K562 (cell line): Measurements from ENCODE around the gene SLC29A2. TPM values are rescaled to one million over a fixed set of nuclear protein-coding genes. Genes with fewer than 3 reads are reported as not detected.

ENCODE experiments used
- CBFB ChIP-seq: sonication (generic); formaldehyde crosslinking; IDR thresholded peaks from 2 replicates; pipeline ENCODE4 v1.4.0; 2020; ENCODE audit warnings: mild to moderate bottlenecking, missing genetic modification reagents
- CBX5 ChIP-seq: IDR thresholded peaks from 2 replicates; pipeline ENCODE4 v1.6.1; 2014; ENCODE audit warnings: low read depth, borderline replicate concordance
- ELK3 ChIP-seq: fragments of 450-650 bp; formaldehyde crosslinking; IDR thresholded peaks from 2 replicates; pipeline ENCODE4 v1.4.0; 2020; ENCODE audit warnings: mild to moderate bottlenecking
- FOXJ3 ChIP-seq: sonication (generic); formaldehyde crosslinking; IDR thresholded peaks from 2 replicates; pipeline ENCODE4 v1.4.0; 2020; ENCODE audit warnings: mild to moderate bottlenecking, missing genetic modification reagents
- GATA2 ChIP-seq: sonication (generic); formaldehyde crosslinking; IDR thresholded peaks from 2 replicates; pipeline ENCODE4 v1.4.0; 2020; ENCODE audit warnings: mild to moderate bottlenecking, missing genetic modification reagents
- IRF2 ChIP-seq: sonication (generic); formaldehyde crosslinking; IDR thresholded peaks from 2 replicates; pipeline ENCODE4 v1.8.1; 2022; ENCODE audit warnings: mild to moderate bottlenecking, missing genetic modification reagents
- L3MBTL2 ChIP-seq: fragments of 450-650 bp; IDR thresholded peaks from 2 replicates; pipeline ENCODE4 v1.6.1; 2016; ENCODE audit warnings: mild to moderate bottlenecking, moderate library complexity
- MEF2D ChIP-seq: conservative IDR thresholded peaks from 2 replicates; pipeline ENCODE4 v1.6.1; 2016; ENCODE audit warnings: low read depth, missing genetic modification characterization, missing compliant biosample characterization
- MYC ChIP-seq, 2 experiments: fragments of 250-450 bp in 1 of 2; sonication (Bioruptor Pico) in 1 of 2; IDR thresholded peaks; 2 replicates each; pipeline versions ENCODE4 v1.5.1 to v1.6.1; 2012 to 2021; ENCODE audit warnings: low read depth in 2 of 2, borderline replicate concordance in 1 of 2, improper control_type of control experiment in 1 of 2, low read length in 1 of 2, mild to moderate bottlenecking in 1 of 2, moderate library complexity in 1 of 2
- NKRF ChIP-seq: fragments of 450-650 bp; IDR thresholded peaks from 2 replicates; pipeline ENCODE4 v1.6.1; 2016; ENCODE audit warnings: borderline replicate concordance
- POLR2G ChIP-seq: fragments of 200-400 bp; formaldehyde crosslinking; IDR thresholded peaks from 2 replicates; pipeline ENCODE4 v1.6.1; 2017; ENCODE audit warnings: low read depth, mild to moderate bottlenecking, antibody characterized with exemption, low read length, moderate library complexity
- TCF15 ChIP-seq: fragments of 250-450 bp; sonication (Bioruptor Pico); IDR thresholded peaks from 2 replicates; pipeline ENCODE4 v1.8.0; 2022; ENCODE audit warnings: moderate library complexity, mild to moderate bottlenecking, inconsistent platforms
- ZFPM2 ChIP-seq: fragments of 250-450 bp; sonication (Bioruptor Pico); IDR thresholded peaks from 2 replicates; pipeline ENCODE4 v1.5.1; 2022; ENCODE audit warnings: mild to moderate bottlenecking
- ZNF134 ChIP-seq: fragments of 250-450 bp; sonication (Bioruptor Pico); conservative IDR thresholded peaks from 2 replicates; pipeline ENCODE4 v1.4.0; 2020
- ZNF253 ChIP-seq: fragments of 250-450 bp; sonication (Bioruptor Pico); conservative IDR thresholded peaks from 2 replicates; pipeline ENCODE4 v1.6.1; 2021; ENCODE audit warnings: mild to moderate bottlenecking
- ZNF282 ChIP-seq: sonication (generic); formaldehyde crosslinking; IDR thresholded peaks from 2 replicates; pipeline ENCODE4 v1.8.1; 2023; ENCODE audit warnings: missing genetic modification reagents
- ZNF395 ChIP-seq: fragments of 200-800 bp; sonication (Bioruptor generic); IDR thresholded peaks from 2 replicates; pipeline ENCODE4 v1.6.1; 2017; ENCODE audit warnings: missing genetic modification characterization, missing compliant biosample characterization
- ZNF41 ChIP-seq: fragments of 250-450 bp; sonication (Bioruptor Pico); conservative IDR thresholded peaks from 2 replicates; pipeline ENCODE4 v1.4.0; 2020; ENCODE audit warnings: mild to moderate bottlenecking
- ZNF695 ChIP-seq: fragments of 450-650 bp; formaldehyde crosslinking; IDR thresholded peaks from 2 replicates; pipeline ENCODE4 v1.4.0; 2020; ENCODE audit warnings: mild to moderate bottlenecking, moderate library complexity
- ZNF76 ChIP-seq: fragments of 250-450 bp; sonication (Bioruptor Pico); IDR thresholded peaks from 2 replicates; pipeline ENCODE4 v1.4.0; 2020; ENCODE audit warnings: mild to moderate bottlenecking, moderate library complexity, borderline replicate concordance
- ZNF79 ChIP-seq: fragments of 250-450 bp; sonication (Bioruptor Pico); IDR thresholded peaks from 2 replicates; pipeline ENCODE4 v1.4.0; 2020; ENCODE audit warnings: low read depth, mild to moderate bottlenecking, moderate library complexity
- polyA plus RNA-seq, 8 experiments: library from polyadenylated mRNA; depleted of rRNA in 4 of 8; stranded (reverse) in 5 of 8; unstranded in 3 of 8; fragments of >200 nt; fragmentation: Nextera tagmentation in 2 of 8; fragmentation: Illumina TruSeq in 1 of 8; extraction: Ambion mirVana in 2 of 8; extraction: Trizol in 1 of 8; gene quantifications; 2 replicates each; pipeline versions ENCODE4 v1.2.1 to v1.2.3, GENCODE V29; 2011 to 2014; ENCODE audit warnings: inconsistent platforms in 1 of 8, missing spikeins in 1 of 8
- total RNA-seq, 7 experiments: library from RNA; depleted of rRNA in 6 of 7; stranded (reverse); fragments of >200 nt in 6 of 7; fragmentation: Illumina TruSeq in 2 of 7; extraction: Trizol in 2 of 7; gene quantifications; 2 replicates each; pipeline versions ENCODE4 v1.2.1 to v1.2.3, GENCODE V29; 2011 to 2021; ENCODE audit warnings: low replicate concordance in 1 of 7
- TF ChIP-seq, protein P1 (sequence below): IDR thresholded peaks from 2 replicates; pipeline ENCODE4 v1.6.1; 2011; ENCODE audit not compliant: insufficient read length; ENCODE audit errors: extremely low read depth

Gene SLC29A2
- total and polyA plus RNA-seq, 9 of the 15 experiments (the other 6 are each of a cell fraction or from before 2014, with no cell fraction given) = 2.4 to 48.6 (median 14.2) TPM

- TF ChIP-seq ZNF695 (CRISPR knock-in tag) = no peak
- peak; percentile 54; the same call in 1 of the 2 replicates for TF ChIP-seq ZNF395 (CRISPR knock-in tag)
- TF ChIP-seq, protein P1, sequence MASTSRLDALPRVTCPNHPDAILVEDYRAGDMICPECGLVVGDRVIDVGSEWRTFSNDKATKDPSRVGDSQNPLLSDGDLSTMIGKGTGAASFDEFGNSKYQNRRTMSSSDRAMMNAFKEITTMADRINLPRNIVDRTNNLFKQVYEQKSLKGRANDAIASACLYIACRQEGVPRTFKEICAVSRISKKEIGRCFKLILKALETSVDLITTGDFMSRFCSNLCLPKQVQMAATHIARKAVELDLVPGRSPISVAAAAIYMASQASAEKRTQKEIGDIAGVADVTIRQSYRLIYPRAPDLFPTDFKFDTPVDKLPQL = no peak
- TF ChIP-seq ELK3 (CRISPR knock-in tag) = no peak
- TF ChIP-seq CBX5 = no peak
- TF ChIP-seq GATA2 (CRISPR knock-in tag) = no peak
- TF ChIP-seq MEF2D = no peak
- TF ChIP-seq ZFPM2 (CRISPR knock-in tag) = no peak
- peak; percentile 99 for TF ChIP-seq MYC (IDR thresholded peaks at IDR 0.05; ENCODE audit: low read depth, low read length)
- TF ChIP-seq MYC (CRISPR knock-in tag; IDR thresholded peaks at IDR 0.05; ENCODE audit: borderline replicate concordance, low read depth) = peak; percentile 67; the same call in 1 of the 2 replicates
- no peak for TF ChIP-seq FOXJ3 (CRISPR knock-in tag)
- TF ChIP-seq ZNF79 (CRISPR knock-in tag) = no peak
- TF ChIP-seq CBFB = no peak
- no peak for TF ChIP-seq ZNF253
- TF ChIP-seq IRF2 (CRISPR knock-in tag) = no peak
- peak; percentile 55 for TF ChIP-seq POLR2G
- peak; percentile 78; the same call in 1 of the 2 replicates for TF ChIP-seq ZNF282 (CRISPR knock-in tag)
- TF ChIP-seq NKRF = no peak
- TF ChIP-seq ZNF134 (CRISPR knock-in tag) = no peak
- TF ChIP-seq TCF15 (CRISPR knock-in tag) = no peak
- no peak for TF ChIP-seq ZNF41 (CRISPR knock-in tag)
- TF ChIP-seq L3MBTL2 = peak; percentile 97
- no peak for TF ChIP-seq ZNF76 (CRISPR knock-in tag)
Measured at GRCh38 chr11:66328302-66329144, 43.0 kb downstream of the SLC29A2 start (continued).
